GM06990 (cell line): ENCODE data around the gene BICD1.

Source experiments
- DNase-seq: peaks from one replicate; pipeline ENCODE4 v3.0.0-alpha.2; 2011; ENCODE audit not compliant: insufficient read length; ENCODE audit errors: extremely low read depth
- H3K27me3 ChIP-seq: replicated peaks from 2 replicates; pipeline ENCODE4 v1.6.0; 2011; ENCODE audit warnings: low read length; ENCODE audit not compliant: control insufficient read depth, insufficient read depth
- H3K36me3 ChIP-seq: 2 replicates; pipeline ENCODE4 v1.5.1; 2011; ENCODE audit warnings: low read length; ENCODE audit not compliant: control insufficient read depth, insufficient read depth
- H3K4me3 ChIP-seq: replicated peaks from 2 replicates; pipeline ENCODE4 v1.5.1; 2011; ENCODE audit warnings: low read depth, mild to moderate bottlenecking, control low read depth, low read length
- CTCF ChIP-seq: IDR thresholded peaks from 2 replicates; pipeline ENCODE4 v1.5.1; 2011; ENCODE audit warnings: low read length, control low read depth, mild to moderate bottlenecking, inconsistent platforms; ENCODE audit not compliant: insufficient read depth, poor library complexity, severe bottlenecking

BICD1 gene

GRCh38 chr12:32196250-32197198 is 89.9 kb downstream of the BICD1 start:
- DNase-seq, result no peak
- Histone ChIP-seq H3K4me3 (no peak overlapping the region), H3K36me3 (no peaks in the 10 kb centered on the region), H3K27me3 (no peaks in the 10 kb centered on the region)
- TF ChIP-seq CTCF, result no peak

GRCh38 chr12:32197421-32197820 is 90.8 kb downstream of the BICD1 start:
- TF ChIP-seq CTCF, result no peak
- no peak overlapping the region for H3K4me3 ChIP-seq

GRCh38 chr12:32198555-32198954 is 91.9 kb downstream of the BICD1 start:
- Histone ChIP-seq H3K27me3 (no peaks in the 10 kb centered on the region), H3K36me3 (no peaks in the 10 kb centered on the region)
- DNase-seq, result no peak

More at GRCh38 chr12:32197421-32197820, 90.8 kb downstream of the BICD1 start:
- no peak for DNase-seq
- Histone ChIP-seq H3K36me3 (no peaks in the 10 kb centered on the region), H3K27me3 (no peaks in the 10 kb centered on the region)

GRCh38 chr12:32201096-32201495 is 94.4 kb downstream of the BICD1 start:
- no peak overlapping the region for H3K4me3 ChIP-seq
- no peaks in the 10 kb centered on the region for H3K27me3 ChIP-seq
- H3K36me3 ChIP-seq, result no peaks in the 10 kb centered on the region
- DNase-seq, result no peak
- no peak for TF ChIP-seq CTCF

More at GRCh38 chr12:32198555-32198954, 91.9 kb downstream of the BICD1 start:
- H3K4me3 ChIP-seq, result no peak overlapping the region
- no peak for TF ChIP-seq CTCF

GRCh38 chr12:32201976-32202375 is 95.3 kb downstream of the BICD1 start:
- Histone ChIP-seq H3K27me3 (no peaks in the 10 kb centered on the region), H3K36me3 (no peaks in the 10 kb centered on the region), H3K4me3 (no peak overlapping the region)
- no peak for DNase-seq
- TF ChIP-seq CTCF, result no peak
